Transverse colon (tissue), 4 donors: ENCODE measurements around the gene DNMBP. TPM values are rescaled to one million over a fixed set of nuclear protein-coding genes. Genes with fewer than 3 reads are reported as not detected.
A peak's percentile ranks its signal among the peaks of the same experiment; 100 is the strongest.

Experiments
- DNase-seq: peaks from one replicate; pipeline ENCODE4 v3.0.0-alpha.2; 2019
- H3K27ac ChIP-seq, 4 donors: fragments of 200-600 bp; sonication (generic); 2 replicates each; pipeline ENCODE4 v1.5.1; 2016 to 2018; ENCODE audit warnings: inconsistent platforms in 4 of 4
- H3K27me3 ChIP-seq: fragments of 200-600 bp; sonication (generic); 2 replicates; pipeline ENCODE4 v1.5.1; 2017; ENCODE audit warnings: inconsistent platforms
- H3K36me3 ChIP-seq, 4 donors: fragments of 200-600 bp; sonication (generic); 2 replicates each; pipeline ENCODE4 v1.5.1; 2017 to 2019; ENCODE audit warnings: inconsistent platforms in 4 of 4
- H3K4me1 ChIP-seq, 4 donors: fragments of 200-600 bp; sonication (generic); 2 replicates each; pipeline ENCODE4 v1.5.1; 2017 to 2020; ENCODE audit warnings: inconsistent platforms in 4 of 4
- H3K4me3 ChIP-seq, 4 donors: fragments of 200-600 bp; sonication (generic); 1 replicate in 1 of 4; 2 replicates in 3 of 4; pipeline versions ENCODE4 v1.5.1 to v1.6.1; 2017 to 2019; ENCODE audit warnings: inconsistent platforms in 4 of 4
- H3K9me3 ChIP-seq, 2 donors: fragments of 200-600 bp; sonication (generic); 2 replicates each; pipeline ENCODE4 v1.5.1; 2017 to 2019; ENCODE audit warnings: inconsistent platforms in 2 of 2
- CTCF ChIP-seq, 5 experiments: fragments of 200-600 bp in 3 of 5; fragments of 450-650 bp in 2 of 5; sonication (generic) in 3 of 5; IDR thresholded peaks; 1 replicate in 2 of 5; 2 replicates in 3 of 5; pipeline ENCODE4 v1.5.1; 2016 to 2017; ENCODE audit warnings: antibody characterized with exemption in 5 of 5, inconsistent platforms in 3 of 5, mild to moderate bottlenecking in 2 of 5, moderate library complexity in 1 of 5
- EP300 ChIP-seq: sonication (generic); formaldehyde crosslinking; IDR thresholded peaks from one replicate; pipeline ENCODE4 v1.6.1; 2017; ENCODE audit warnings: antibody characterized with exemption, low read depth
- POLR2A ChIP-seq: fragments of 450-650 bp; IDR thresholded peaks from one replicate; pipeline ENCODE4 v1.6.1; 2016; ENCODE audit warnings: antibody characterized with exemption, mild to moderate bottlenecking, moderate library complexity
- POLR2AphosphoS5 ChIP-seq, 3 donors: sonication (generic); formaldehyde crosslinking; IDR thresholded peaks; one replicate each; pipeline ENCODE4 v1.6.1; 2016; ENCODE audit warnings: antibody characterized with exemption in 3 of 3
- WGBS, 2 donors: methylation state at CpG; one replicate each; pipeline ENCODE4 v1.1.5; 2018; ENCODE audit warnings: low coverage in 1 of 2; 5-methylcytosine and 5-hydroxymethylcytosine counted together
- in situ Hi-C, 4 donors: fragments of 200-750 bp; cut with MboI; loops; one replicate each; pipeline versions ENCODE4 v1.15.0 to v1.15.1; 2017; ENCODE audit warnings: low sequenced_read_pairs in 3 of 4, low pct_ligation_motif_present in 1 of 4, low pct_unique_long_range_greater_than_20kb in 1 of 4
- intact Hi-C: fragments of 100-400 bp; cut with DNase I; formaldehyde crosslinking; loops from one replicate; pipeline ENCODE4 v1.15.1; 2023; ENCODE audit warnings: low total_unique reads
- total RNA-seq, 4 donors: library from RNA; depleted of rRNA; stranded (reverse); fragments of >200 nt; gene quantifications; one replicate each; pipeline ENCODE4 v1.1.0, GENCODE V29; 2016

The DNMBP gene
- total RNA-seq, 4 donors from 2014 or later, result 38.5 to 68.5 (median 48.0) TPM

GRCh38 chr10:100045592-100045991 is 35.8 kb upstream of the DNMBP start:
- H3K9me3 ChIP-seq, result no peaks in the 10 kb centered on the region
- H3K27ac ChIP-seq, result no peak overlapping the region
- WGBS, 2 donors, result 56% methylated on average over 2 of the region's 2 CpGs
- DNase-seq, result no peak
- in situ Hi-C loops (loop anchor here (5.0 to 10.0 kb wide), 2 partner anchors 191 to 198 kb away; no protein-coding TSS in a partner anchor), intact Hi-C loops (no loop called here)
- H3K36me3 ChIP-seq, result no peaks in the 10 kb centered on the region
- H3K4me3 ChIP-seq, result no peak overlapping the region
- TF ChIP-seq CTCF (IDR thresholded peaks at IDR 0.05) (no peak), EP300 (no peak), POLR2A (no peak), POLR2AphosphoS5 (IDR thresholded peaks at IDR 0.05) (no peak)
- H3K27me3 ChIP-seq, result no peaks in the 10 kb centered on the region
- peaks cover 0 to 18% (median 4%) of the 10 kb centered on the region in 4 donors for H3K4me1 ChIP-seq

- no peaks in the 10 kb centered on the region for H3K9me3 ChIP-seq
- H3K27ac ChIP-seq, result peak overlapping the region; percentile 41 to 56 (median 51)
- no peak for DNase-seq
- H3K4me3 ChIP-seq, result no peak overlapping the region
- H3K4me1 ChIP-seq, result peaks cover 0 to 23% (median 6%) of the 10 kb centered on the region in 4 donors
- 54 to 80% methylated on average over 1 to 3 of the region's 3 CpGs for WGBS, 2 donors
- intact Hi-C loops, result loop anchor here (2.0 kb wide), 1 partner anchor 197 kb away; no protein-coding TSS in a partner anchor
- TF ChIP-seq EP300 (no peak), POLR2A (no peak), CTCF (IDR thresholded peaks at IDR 0.05) (no peak), POLR2AphosphoS5 (IDR thresholded peaks at IDR 0.05) (no peak)
- in situ Hi-C loops, result loop anchor here in 2 of 4 donors (10.0 kb wide), 1 partner anchor 189 kb away; no protein-coding TSS in a partner anchor
- no peaks in the 10 kb centered on the region for H3K27me3 ChIP-seq
- H3K36me3 ChIP-seq, result no peaks in the 10 kb centered on the region
Observed at GRCh38 chr10:100043796-100044195, 34.0 kb upstream of the DNMBP start.

- Histone ChIP-seq H3K4me3 (no peak overlapping the region), H3K27me3 (no peaks in the 10 kb centered on the region), H3K4me1 (peaks cover 0 to 28% (median 8%) of the 10 kb centered on the region in 4 donors), H3K36me3 (no peaks in the 10 kb centered on the region), H3K9me3 (no peaks in the 10 kb centered on the region), H3K27ac (peak overlapping the region in 3 of 4 donors; percentile 41 to 56 (median 56))
- TF ChIP-seq EP300, result no peak
- no peak for TF ChIP-seq POLR2AphosphoS5 (IDR thresholded peaks at IDR 0.05)
- TF ChIP-seq POLR2A, result no peak
- no peak for TF ChIP-seq CTCF (IDR thresholded peaks at IDR 0.05)
- intact Hi-C loops (loop anchor here (2.0 kb wide), 1 partner anchor 197 kb away; no protein-coding TSS in a partner anchor), in situ Hi-C loops (loop anchor here in 2 of 4 donors (10.0 kb wide), 1 partner anchor 189 kb away; no protein-coding TSS in a partner anchor)
- WGBS, 2 donors, result 67 to 77% methylated on average over 1 to 2 of the region's 2 CpGs
- DNase-seq, result peak; percentile 16
Observed at GRCh38 chr10:100043344-100043743, 33.6 kb upstream of the DNMBP start.

GRCh38 chr10:100041306-100042002 is 31.7 kb upstream of the DNMBP start:
- Histone ChIP-seq H3K27me3 (no peaks in the 10 kb centered on the region), H3K4me1 (peaks cover 0 to 35% (median 12%) of the 10 kb centered on the region in 4 donors), H3K4me3 (no peak overlapping the region), H3K27ac (no peak overlapping the region), H3K36me3 (no peaks in the 10 kb centered on the region), H3K9me3 (no peaks in the 10 kb centered on the region)
- intact Hi-C loops, result loop anchor here (2.0 kb wide), 1 partner anchor 195 kb away; no protein-coding TSS in a partner anchor
- TF ChIP-seq POLR2AphosphoS5 (IDR thresholded peaks at IDR 0.05), result no peak
- no peak for TF ChIP-seq EP300
- TF ChIP-seq POLR2A, result no peak
- no peak for TF ChIP-seq CTCF (IDR thresholded peaks at IDR 0.05)
- WGBS, 2 donors, result 50 to 83% methylated on average over 1 to 2 of the region's 2 CpGs
- DNase-seq, result no peak
- in situ Hi-C loops, result loop anchor here in 2 of 4 donors (10.0 kb wide), 1 partner anchor 187 kb away; no protein-coding TSS in a partner anchor
